SU-DHL-6 (cell line): ENCODE data around the gene PRCD.

ENCODE experiments used
- H2AFZ ChIP-seq: fragments of 200-600 bp; sonication (generic); 2 replicates; pipeline ENCODE4 v1.6.1; 2014; ENCODE audit warnings: low read depth, mild to moderate bottlenecking, moderate library complexity, mixed read lengths, antibody characterized with exemption, low read length; ENCODE audit not compliant: severe bottlenecking
- H3F3A ChIP-seq: fragments of 200-600 bp; shearing (Covaris generic); 2 replicates; pipeline ENCODE4 v1.6.0; 2016; ENCODE audit warnings: antibody characterized with exemption, mild to moderate bottlenecking; ENCODE audit not compliant: insufficient read depth
- H3K27ac ChIP-seq: fragments of 200-600 bp; sonication (generic); 2 replicates; pipeline ENCODE4 v1.5.1; 2016; ENCODE audit warnings: low read depth, mild to moderate bottlenecking, low read length, moderate library complexity, mixed read lengths
- H3K27me3 ChIP-seq: fragments of 200-600 bp; sonication (generic), shearing (Covaris generic); 2 replicates; pipeline ENCODE4 v1.6.0; 2014; ENCODE audit warnings: mild to moderate bottlenecking, low read length
- H3K36me3 ChIP-seq: fragments of 200-600 bp; sonication (generic); 2 replicates; pipeline ENCODE4 v1.6.1; 2014; ENCODE audit warnings: mild to moderate bottlenecking, low read length, mixed read lengths
- H3K4me2 ChIP-seq: fragments of 300-600, 200-600 bp; shearing (Covaris generic), sonication (generic); 2 replicates; pipeline ENCODE4 v1.6.0; 2014; ENCODE audit warnings: low read length, low read depth, mild to moderate bottlenecking; ENCODE audit not compliant: poor library complexity, severe bottlenecking
- H3K4me3 ChIP-seq: fragments of 200-600 bp; sonication (generic); 2 replicates; pipeline ENCODE4 v1.5.1; 2014; ENCODE audit warnings: antibody characterized with exemption, low read length, mild to moderate bottlenecking, mixed read lengths; ENCODE audit not compliant: insufficient read depth, poor library complexity, severe bottlenecking
- H3K79me2 ChIP-seq: fragments of 200-600 bp; sonication (generic); 2 replicates; pipeline ENCODE4 v1.6.1; 2014; ENCODE audit warnings: mild to moderate bottlenecking, low read length, moderate library complexity; ENCODE audit not compliant: insufficient read depth
- H3K9ac ChIP-seq: fragments of 200-600 bp; sonication (generic); 2 replicates; pipeline ENCODE4 v1.7.0; 2014; ENCODE audit warnings: mild to moderate bottlenecking, low read length
- H3K9me2 ChIP-seq: fragments of 200-600 bp; sonication (generic); replicated peaks from 2 replicates; pipeline ENCODE4 v1.6.1; 2014; ENCODE audit warnings: low read length; ENCODE audit not compliant: insufficient read depth
- H3K9me3 ChIP-seq: fragments of 200-600 bp; sonication (generic); 2 replicates; pipeline ENCODE4 v1.6.1; 2014; ENCODE audit warnings: low read length, mixed read lengths; ENCODE audit not compliant: insufficient read depth
- H4K20me1 ChIP-seq: fragments of 200-600 bp; sonication (generic); 2 replicates; pipeline ENCODE4 v1.6.1; 2014; ENCODE audit warnings: low read depth, mild to moderate bottlenecking, antibody characterized with exemption, low read length, moderate library complexity, mixed read lengths
- CTCF ChIP-seq: fragments of 200-600 bp; sonication (generic); IDR thresholded peaks from one replicate; pipeline ENCODE4 v1.5.1; 2017; ENCODE audit warnings: antibody characterized with exemption, mild to moderate bottlenecking, low read length, moderate library complexity; ENCODE audit not compliant: insufficient read depth, poor library complexity, severe bottlenecking
- EZH2phosphoT487 ChIP-seq: fragments of 200-600 bp; sonication (generic), shearing (Covaris generic); conservative IDR thresholded peaks from 2 replicates; pipeline ENCODE4 v1.6.1; 2018; ENCODE audit warnings: mild to moderate bottlenecking, antibody characterized with exemption, low read length, moderate library complexity, mixed read lengths

The PRCD gene

DNA sequence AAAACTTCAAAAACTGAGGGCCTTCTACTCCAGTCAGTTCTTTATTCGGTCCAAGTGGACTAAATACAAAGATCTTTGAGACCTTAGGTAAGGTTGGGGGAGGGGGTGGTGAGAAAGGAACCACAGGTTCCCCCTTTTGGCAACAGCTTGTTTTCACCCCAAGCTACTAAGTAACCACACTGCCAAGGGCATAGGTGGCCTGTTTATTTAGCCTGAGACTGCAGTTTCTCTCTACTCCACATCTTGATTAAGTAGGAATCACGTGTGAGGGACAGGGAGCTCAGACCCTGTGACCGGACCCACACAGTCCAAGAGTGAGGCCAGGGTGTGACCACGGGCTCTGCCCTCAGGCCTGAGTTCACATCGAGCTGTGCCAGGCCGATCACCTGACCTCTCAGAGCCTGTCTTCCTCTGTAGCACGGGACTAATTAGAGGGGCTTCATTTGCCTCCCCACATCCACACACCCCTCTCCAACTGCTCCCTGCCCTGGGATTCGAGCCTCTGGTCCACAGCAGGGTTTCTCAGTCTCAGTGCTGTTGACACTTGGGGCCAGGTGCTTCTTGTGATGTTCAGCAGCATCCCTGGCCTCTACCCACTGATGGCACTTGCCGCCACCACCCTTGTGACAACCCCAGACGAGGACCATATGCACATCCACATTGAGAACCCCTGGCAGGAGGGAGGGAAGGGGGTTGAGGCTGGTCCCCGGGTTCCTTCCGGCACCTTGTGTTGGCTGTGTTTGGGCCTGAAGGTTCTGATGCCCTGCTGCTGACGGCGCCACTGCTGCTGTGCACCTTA, 28.0 kb downstream of the PRCD start:
- H3K9me3 ChIP-seq: no peaks in the 10 kb centered on the region
- no peak overlapping the region for H2AFZ ChIP-seq
- H4K20me1 ChIP-seq: peaks cover 7% of the 10 kb centered on the region; the same call in 1 of the 2 replicates
- peaks cover 7% of the 10 kb centered on the region; the same call in 1 of the 2 replicates for H3K36me3 ChIP-seq
- TF ChIP-seq CTCF (no peak), EZH2phosphoT487 (no peak)
- H3K9me2 ChIP-seq: no peaks in the 10 kb centered on the region
- H3K79me2 ChIP-seq: 0 out of 2 replicates have a peak, but pooled peaks cover under 1% of the 10 kb centered on the region
- H3K9ac ChIP-seq: no peak overlapping the region
- H3K27me3 ChIP-seq: no peaks in the 10 kb centered on the region
- H3K4me2 ChIP-seq: no peak overlapping the region
- H3K4me3 ChIP-seq: no peak overlapping the region
- H3K27ac ChIP-seq: no peak overlapping the region
- peaks cover 31% of the 10 kb centered on the region for H3F3A ChIP-seq

DNA sequence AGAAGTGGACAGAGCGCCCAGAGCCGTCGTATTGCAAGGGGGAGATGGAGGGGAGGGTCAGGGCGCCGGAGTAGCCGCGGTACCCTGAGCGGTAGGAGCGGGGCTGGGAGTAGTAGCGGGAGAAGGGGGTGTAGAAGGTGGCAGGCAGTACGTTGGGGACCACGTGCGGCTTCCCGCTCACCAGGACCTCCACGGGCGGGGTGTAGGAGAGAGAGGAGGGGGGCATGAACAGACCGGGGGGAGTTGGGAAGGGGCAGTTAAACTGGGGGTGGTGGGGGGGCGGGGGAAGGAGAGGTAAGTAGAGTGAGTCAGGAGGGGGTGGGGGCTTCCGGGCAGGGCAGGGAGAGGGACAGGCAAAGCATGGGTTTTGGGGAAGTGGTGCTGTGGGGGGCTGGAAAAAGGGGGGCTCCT, 29.0 kb downstream of the PRCD start:
- Histone ChIP-seq H3K9me2 (no peaks in the 10 kb centered on the region), H3K36me3 (0 out of 2 replicates have a peak, but pooled peaks cover 6% of the 10 kb centered on the region), H3K9ac (no peak overlapping the region), H3K9me3 (no peaks in the 10 kb centered on the region), H3K27ac (no peak overlapping the region), H3K79me2 (no peaks in the 10 kb centered on the region), H3K4me3 (no peak overlapping the region), H4K20me1 (peaks cover 7% of the 10 kb centered on the region; the same call in 1 of the 2 replicates), H3F3A (peaks cover 31% of the 10 kb centered on the region), H3K4me2 (no peak overlapping the region), H3K27me3 (no peaks in the 10 kb centered on the region), H2AFZ (no peak overlapping the region)
- TF ChIP-seq CTCF (no peak), EZH2phosphoT487 (no peak)

DNA sequence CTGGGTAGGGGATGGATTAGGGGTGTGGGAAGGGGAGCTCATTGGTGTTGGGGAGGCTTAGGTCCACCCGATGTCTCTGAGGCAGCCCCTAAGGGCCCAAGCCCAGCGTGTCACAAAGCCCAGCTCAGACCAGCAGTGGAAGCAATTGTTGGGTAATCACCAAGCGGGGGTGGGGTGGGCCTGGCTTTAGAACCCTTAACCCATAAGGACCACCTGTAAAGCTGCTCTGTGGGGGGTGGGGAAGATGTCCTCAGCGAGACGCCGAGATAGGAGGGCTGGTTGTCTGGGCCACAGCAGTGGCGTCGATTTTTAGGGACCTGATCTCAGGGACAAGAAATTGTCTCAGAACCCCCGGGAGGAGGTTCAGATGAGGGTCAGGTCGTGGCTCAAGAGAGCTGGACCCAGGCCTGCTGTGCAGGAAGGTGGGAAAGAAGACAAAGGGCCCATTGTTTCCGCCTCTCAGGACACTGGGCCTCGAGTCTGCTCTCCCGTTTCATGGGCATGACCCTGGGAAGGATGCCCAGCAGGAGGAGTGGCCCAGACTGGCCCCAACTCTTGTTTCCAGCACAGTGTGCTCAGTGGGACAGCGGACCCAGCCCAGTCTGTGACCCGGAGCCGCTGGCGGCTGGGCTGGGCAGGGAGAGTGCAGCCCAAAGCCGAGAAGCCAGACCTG, 29.9 kb downstream of the PRCD start:
- Histone ChIP-seq H3K27me3 (no peaks in the 10 kb centered on the region), H4K20me1 (peaks cover 5% of the 10 kb centered on the region; the same call in 1 of the 2 replicates), H2AFZ (no peak overlapping the region), H3K9me2 (no peaks in the 10 kb centered on the region), H3K36me3 (0 out of 2 replicates have a peak, but pooled peaks cover 6% of the 10 kb centered on the region), H3K4me3 (no peak overlapping the region), H3K9me3 (no peaks in the 10 kb centered on the region), H3K27ac (no peak overlapping the region), H3K4me2 (no peak overlapping the region), H3K9ac (no peak overlapping the region), H3K79me2 (no peaks in the 10 kb centered on the region), H3F3A (peaks cover 27% of the 10 kb centered on the region)
- no peak for TF ChIP-seq EZH2phosphoT487
